Effector CD8-positive, alpha-beta T cell (primary cell): Measurements from ENCODE around the gene NAA25.

Experiments
- DNase-seq: peaks from one replicate; lab custom pipeline; 2025; lab: John Stamatoyannopoulos, UW
- total RNA-seq, 4 experiments: gene quantifications; one replicate each; lab custom pipeline; 2026; lab: John Stamatoyannopoulos, UW

NAA25 gene
- total RNA-seq: 53.8 to 72.5 (median 54.2) reads per million in 4 experiments

GRCh38 chr12:112108202-112109079, at the start of gene NAA25:
Gene NAA25, minus strand, starts transcription at chr12:112108783. Its CDS starts 10 bp downstream, at chr12:112108773.
- DNase-seq: peak; percentile 84

- DNase-seq: no peak
Measured at GRCh38 chr12:112153893-112154219, 45.3 kb upstream of the NAA25 start.

GRCh38 chr12:112153181-112153892, 44.8 kb upstream of the NAA25 start:
- no peak for DNase-seq

- DNase-seq: no peak
Measured at GRCh38 chr12:112151766-112152541, 43.4 kb upstream of the NAA25 start.

GRCh38 chr12:112149596-112149995, 41.0 kb upstream of the NAA25 start:
- no peak for DNase-seq

- DNase-seq: no peak
Measured at GRCh38 chr12:112148031-112148513, 39.5 kb upstream of the NAA25 start.

- no peak for DNase-seq
Measured at GRCh38 chr12:112146123-112146522, 37.5 kb upstream of the NAA25 start.

- DNase-seq: no peak
Measured at GRCh38 chr12:112140728-112141127, 32.1 kb upstream of the NAA25 start.

GRCh38 chr12:112134731-112135130, 26.1 kb upstream of the NAA25 start:
- DNase-seq: no peak

GRCh38 chr12:112133418-112133817, 24.8 kb upstream of the NAA25 start:
- no peak for DNase-seq

GRCh38 chr12:112131686-112132085, 23.1 kb upstream of the NAA25 start:
- DNase-seq: no peak

GRCh38 chr12:112130441-112130998, 21.9 kb upstream of the NAA25 start:
- DNase-seq: no peak

- no peak for DNase-seq
Measured at GRCh38 chr12:112126911-112127310, 18.3 kb upstream of the NAA25 start.

- DNase-seq: no peak
Measured at GRCh38 chr12:112126000-112126438, 17.4 kb upstream of the NAA25 start.

- DNase-seq: peak; percentile 97
Measured at GRCh38 chr12:112125250-112125999, 16.8 kb upstream of the NAA25 start, which contains the start of gene TRAFD1. Gene TRAFD1, plus strand, starts transcription at chr12:112125560. Its CDS starts 4,963 bp downstream, at chr12:112130523.

GRCh38 chr12:112124918-112125249, 16.3 kb upstream of the NAA25 start:
- DNase-seq: no peak

GRCh38 chr12:112122823-112123690, 14.5 kb upstream of the NAA25 start:
- no peak for DNase-seq

- DNase-seq: no peak
Measured at GRCh38 chr12:112121780-112122565, 13.4 kb upstream of the NAA25 start.

- no peak for DNase-seq
Measured at GRCh38 chr12:112117685-112118084, 9.1 kb upstream of the NAA25 start.
